NB4 (cell line): ENCODE results near the gene NCAM1.

ENCODE experiments used
- POLR2A ChIP-seq: IDR thresholded peaks from 2 replicates; pipeline ENCODE4 v1.6.1; 2011; ENCODE audit warnings: mild to moderate bottlenecking; ENCODE audit not compliant: insufficient read length; ENCODE audit errors: extremely low read depth
- TF ChIP-seq, protein P1 (sequence below): IDR thresholded peaks from one replicate; pipeline ENCODE4 v1.5.1; 2012; ENCODE audit warnings: low read depth, low read length

DNA sequence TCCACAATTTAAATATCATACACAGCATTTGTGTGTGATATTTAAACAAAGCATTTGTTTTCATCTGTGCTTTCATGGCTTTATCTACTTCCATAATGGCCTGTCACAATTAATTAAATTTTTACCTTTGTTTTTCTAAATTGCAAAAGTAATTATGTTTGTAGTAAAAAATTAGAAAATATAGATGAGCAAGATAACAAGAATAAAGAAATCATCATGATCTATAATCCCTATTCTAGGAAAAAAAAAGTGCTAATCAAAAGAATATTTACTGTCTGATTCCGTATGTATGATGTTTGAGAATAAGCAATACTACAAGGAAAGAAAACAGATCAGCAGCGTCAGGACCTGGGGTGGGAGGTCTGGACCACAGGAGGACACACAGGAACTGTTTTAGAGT, 149.9 kb downstream of the NCAM1 start:
- TF ChIP-seq, protein P1, sequence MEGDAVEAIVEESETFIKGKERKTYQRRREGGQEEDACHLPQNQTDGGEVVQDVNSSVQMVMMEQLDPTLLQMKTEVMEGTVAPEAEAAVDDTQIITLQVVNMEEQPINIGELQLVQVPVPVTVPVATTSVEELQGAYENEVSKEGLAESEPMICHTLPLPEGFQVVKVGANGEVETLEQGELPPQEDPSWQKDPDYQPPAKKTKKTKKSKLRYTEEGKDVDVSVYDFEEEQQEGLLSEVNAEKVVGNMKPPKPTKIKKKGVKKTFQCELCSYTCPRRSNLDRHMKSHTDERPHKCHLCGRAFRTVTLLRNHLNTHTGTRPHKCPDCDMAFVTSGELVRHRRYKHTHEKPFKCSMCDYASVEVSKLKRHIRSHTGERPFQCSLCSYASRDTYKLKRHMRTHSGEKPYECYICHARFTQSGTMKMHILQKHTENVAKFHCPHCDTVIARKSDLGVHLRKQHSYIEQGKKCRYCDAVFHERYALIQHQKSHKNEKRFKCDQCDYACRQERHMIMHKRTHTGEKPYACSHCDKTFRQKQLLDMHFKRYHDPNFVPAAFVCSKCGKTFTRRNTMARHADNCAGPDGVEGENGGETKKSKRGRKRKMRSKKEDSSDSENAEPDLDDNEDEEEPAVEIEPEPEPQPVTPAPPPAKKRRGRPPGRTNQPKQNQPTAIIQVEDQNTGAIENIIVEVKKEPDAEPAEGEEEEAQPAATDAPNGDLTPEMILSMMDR = no peak
- TF ChIP-seq POLR2A = no peak
